ENCODE data around the gene KRT13.

Gene KRT13

DNA sequence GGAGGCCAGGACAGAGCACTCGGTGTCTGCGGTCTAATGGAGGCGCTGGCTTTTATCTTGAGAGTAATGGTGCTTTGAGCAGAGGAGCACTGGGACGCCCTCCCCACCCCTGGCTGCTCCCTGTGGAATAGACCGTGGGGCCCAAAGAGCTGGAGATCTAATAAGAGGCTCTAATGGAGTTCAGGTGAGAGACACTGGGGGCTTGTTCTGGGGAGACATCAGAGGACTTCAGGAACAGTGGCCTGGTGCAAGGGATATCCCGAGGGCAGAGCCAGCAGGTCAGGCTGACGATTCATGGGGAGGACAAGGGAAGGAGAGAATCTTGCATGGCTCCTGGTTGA lies 32.2 kb upstream of the KRT13 start:
- DNase-seq = no peak

DNA sequence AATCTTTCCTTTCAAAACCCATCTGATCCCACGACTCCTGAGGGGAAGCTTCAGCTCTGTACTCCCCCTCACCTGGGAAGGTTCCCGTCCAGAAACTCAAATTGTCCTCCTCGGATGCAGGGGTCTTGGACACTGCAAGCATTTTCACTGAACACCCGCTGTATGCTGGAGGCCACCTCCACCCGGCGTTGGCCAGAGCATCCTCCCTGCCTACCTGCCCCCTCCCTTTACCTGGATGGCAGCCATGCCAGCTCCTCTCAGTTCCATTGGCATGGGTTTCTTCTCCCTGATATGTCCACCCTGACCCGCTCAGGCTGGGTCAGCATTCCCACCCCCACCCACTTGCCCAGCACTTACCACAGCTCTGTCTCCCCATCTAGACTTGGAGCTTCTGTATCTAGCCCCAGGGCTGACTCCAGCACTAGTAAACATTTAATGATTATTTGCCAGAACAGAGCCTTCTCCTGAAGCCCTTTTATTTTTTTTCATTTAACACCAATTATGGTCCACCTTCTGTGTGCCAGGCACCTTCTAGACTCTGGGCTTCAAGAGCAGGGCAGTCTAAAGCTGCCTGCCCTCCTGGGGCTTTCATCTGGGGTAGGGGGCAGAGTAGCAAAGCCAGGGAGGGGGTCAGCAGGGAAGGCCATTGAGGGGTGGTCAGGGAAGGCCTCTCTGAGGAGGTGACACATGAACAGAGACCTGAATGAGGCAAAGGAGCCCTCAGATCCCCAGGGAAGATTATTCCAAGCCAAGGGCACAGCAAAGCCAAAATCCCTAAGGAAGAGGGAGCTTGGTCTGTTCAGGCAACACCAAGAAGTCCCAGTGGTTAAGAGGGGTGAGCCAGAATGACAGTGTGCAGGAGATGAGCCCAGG lies 31.6 kb upstream of the KRT13 start:
- no peak for DNase-seq

DNA sequence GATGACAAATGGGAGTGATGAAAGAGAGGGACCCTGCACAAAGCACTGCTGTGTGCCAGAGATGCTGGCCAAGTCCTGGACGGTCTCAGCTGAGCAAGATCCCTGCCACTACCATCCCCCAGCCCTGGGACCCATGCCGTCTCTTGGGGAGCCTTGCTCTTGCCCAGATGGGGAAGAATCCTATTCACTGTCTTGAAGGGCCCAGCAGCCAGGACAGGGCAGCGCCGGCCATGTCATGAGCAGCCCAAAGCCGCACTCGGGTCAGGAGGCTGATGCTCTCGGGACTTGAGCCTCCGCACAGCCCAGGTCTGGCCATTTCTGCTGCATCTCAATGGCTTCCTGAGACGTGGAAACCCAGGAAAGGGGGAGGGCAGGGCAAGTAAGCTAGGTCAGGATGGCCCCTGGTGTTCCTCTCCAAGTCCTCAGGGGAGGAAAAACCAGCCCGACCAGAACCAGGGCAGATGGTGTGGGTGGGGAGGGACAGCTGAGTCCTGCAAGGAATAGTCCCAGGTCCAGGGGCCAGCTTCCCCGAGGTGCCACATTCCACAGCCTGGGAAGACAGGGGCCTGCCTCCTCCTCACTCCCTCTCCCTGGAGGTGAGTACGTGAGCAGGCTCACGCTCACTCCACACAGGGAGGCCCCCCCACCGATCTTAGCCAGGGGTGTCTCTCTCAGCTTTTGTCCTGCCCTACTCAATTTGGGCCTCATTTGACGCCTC lies 30.5 kb upstream of the KRT13 start:
- DNase-seq = no peak

DNA sequence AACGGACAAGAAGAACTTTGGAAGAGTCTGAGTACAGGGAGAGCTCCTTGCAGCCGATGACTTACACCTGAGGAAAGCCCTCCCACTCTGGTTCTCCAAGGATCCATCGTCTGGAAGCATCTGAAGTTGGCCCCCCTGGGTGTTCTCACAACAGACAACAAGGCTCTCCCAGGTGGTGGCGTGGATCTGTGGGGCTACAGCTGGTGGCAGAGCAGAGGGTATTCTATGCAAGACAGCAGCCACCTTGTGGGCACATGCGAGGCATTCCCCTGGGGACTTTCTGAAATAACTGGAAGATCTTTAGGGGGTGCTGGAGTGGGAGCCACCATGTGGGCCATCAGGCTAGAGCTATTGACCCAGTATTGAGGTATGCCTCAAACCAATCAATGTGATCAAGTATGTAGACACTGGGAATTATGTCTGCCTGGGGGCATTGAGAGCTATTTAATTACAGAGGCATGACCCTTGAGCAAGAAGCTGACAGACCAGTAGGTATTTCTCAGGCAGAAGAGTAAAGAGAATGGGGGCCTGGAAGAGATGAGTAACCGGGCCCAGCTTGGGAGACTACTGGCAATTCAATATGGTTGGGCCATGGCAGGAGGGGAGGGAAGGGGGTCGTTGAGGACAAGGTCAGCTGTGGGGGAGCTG lies 29.6 kb upstream of the KRT13 start:
- DNase-seq = no peak

DNA sequence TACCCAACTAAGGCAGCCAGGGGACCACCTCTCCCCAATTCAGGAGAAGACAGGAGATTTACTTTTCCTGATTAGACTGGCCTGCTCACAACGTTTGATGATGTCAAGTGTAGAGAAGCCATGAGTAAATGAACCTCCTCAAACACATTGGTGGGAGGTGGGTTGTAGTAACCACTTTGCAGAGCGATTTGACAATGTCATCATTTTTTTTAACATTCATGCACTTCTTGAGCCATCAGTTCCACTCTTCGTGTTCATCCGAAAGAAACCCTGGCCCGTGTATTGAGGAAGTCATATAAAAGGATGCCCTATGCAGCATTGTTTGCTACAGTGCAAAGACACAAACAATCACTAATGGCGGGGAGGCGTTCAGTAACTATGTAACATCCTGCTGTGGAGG lies 28.2 kb upstream of the KRT13 start:
- DNase-seq = no peak

DNA sequence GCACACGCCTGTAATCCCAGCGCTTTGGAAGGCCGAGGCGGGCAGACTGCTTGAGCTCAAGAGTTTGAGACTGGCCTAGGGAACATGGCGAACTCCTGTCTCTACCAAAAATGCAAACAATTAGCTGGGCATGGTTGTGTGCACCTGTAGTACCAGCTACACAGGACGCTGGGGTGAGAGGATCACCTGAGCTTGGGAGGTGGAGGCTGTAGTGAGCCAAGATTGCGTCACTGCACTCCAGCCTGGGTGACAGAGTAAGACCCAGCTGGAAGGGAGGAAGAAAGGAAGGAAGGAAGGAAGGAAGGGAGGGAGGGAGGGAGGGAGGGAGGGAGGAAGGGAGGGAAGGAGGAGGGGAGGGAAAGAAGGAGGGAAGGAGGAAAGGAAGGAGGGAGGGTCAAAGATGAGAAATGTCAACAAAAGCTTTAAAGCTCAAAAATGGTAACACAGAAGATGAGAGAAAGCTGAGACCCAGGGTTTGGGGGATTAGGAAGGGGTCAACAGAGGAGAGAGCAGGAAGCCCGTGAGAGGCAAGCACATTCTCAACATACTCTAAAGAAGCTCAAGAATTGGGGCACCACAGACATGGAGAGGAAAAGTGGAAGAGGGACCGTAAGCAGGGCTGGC lies 27.6 kb upstream of the KRT13 start:
- DNase-seq = no peak

DNA sequence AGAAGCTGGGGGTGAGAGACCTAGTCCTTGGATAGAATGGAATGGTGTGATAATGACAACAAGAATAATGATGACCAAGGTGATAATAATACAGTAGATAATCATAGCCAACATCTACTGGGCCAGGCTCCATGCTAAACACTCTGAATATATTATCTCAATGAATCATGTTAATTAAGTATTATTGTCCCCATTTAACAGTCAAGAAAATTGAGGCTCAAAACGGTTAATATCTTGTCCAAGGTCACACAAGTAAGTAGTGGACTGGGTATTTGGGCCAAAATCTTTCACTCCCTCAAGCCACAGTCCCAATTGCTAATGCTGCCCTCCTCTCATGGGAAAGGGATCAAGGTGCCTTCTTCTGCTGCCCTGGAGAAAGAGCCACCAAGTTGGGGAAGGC lies 26.6 kb upstream of the KRT13 start:
- no peak for DNase-seq

DNA sequence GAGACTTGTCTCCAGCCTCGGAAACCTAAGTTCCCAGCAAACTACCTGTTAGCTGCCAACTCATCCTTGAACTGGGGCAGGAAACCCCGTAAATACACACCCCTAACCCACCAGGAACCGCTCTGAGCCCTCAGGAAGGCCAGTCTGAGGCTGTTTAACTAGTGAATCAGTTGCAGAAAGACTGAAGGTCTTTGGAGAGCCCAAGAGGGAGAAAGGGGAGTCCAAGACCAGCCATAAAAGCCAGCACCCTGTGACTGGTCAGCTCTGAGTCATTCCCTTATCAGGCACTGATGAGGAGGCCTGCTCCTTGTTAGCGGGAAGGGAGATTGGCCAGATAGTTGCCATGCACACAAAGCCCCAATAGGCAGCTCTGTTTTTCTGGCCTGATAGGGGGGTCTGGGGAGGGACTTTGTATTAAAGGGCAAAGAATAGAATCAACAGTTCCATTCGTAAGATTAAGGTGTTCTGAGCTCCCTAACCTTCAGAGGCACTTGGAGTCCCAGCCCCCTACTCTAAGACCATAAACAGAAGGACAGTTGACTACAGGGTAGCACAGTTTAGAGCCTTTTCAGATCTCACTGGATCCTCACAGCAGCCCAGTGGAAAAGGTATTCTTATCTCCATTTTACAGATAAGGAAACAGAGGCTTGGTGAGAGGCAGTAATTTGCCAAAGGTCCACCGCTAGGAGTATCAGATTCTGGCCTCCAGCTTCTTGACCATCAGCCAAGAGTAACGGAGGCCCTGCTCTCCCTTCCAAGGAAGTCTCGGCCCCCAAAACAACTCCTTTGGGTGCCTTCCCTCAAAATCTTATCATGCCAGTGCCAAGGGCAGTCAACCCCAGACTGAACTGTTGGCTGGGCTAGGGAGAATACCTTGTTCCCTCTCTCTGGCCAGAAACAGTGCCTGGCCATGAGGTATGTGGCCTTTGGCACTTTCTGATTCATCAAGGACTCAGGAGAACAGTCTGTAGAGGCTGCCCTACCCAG lies 24.9 kb upstream of the KRT13 start:
- no peak for DNase-seq

DNA sequence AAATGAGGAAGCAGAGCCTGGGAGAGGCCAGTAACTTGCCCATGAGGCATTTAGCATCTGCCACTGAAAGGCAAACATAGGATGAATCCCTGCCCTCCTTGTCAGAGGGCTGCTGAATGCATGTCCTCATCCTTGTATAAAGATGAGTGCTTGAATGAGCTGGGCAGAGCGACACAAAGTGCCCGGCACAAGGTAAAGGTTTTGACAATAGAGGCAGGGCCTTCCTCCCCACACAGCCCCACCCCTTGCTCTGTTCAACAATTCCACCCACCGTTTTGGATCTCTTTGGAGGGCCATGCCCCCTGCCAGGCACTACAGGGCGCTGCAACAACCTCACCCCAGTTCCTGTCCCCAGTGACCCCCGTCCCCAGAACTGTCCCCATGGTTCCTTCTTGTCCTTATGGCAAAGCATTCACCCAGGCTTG lies 24.1 kb upstream of the KRT13 start:
- no peak for DNase-seq

DNA sequence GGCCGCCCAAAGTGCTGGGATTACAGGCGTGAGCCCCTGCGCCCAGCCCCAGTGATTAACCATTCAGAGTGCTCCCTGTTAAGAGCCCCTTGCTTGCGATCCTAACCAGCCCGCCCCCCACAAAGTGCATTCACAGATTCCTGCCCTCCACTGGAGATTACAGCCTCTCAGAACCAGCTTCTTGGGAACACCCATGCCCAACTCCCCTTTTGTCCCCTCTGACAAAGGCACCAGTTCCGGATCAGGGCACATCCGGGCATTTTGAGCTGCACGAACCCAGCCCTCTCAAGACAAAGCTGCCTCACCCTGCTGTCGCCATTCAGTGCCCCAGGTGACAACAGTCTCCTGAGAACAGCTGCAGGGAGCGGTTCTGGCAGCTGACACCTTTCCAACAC lies 23.5 kb upstream of the KRT13 start:
- no peak for DNase-seq

DNA sequence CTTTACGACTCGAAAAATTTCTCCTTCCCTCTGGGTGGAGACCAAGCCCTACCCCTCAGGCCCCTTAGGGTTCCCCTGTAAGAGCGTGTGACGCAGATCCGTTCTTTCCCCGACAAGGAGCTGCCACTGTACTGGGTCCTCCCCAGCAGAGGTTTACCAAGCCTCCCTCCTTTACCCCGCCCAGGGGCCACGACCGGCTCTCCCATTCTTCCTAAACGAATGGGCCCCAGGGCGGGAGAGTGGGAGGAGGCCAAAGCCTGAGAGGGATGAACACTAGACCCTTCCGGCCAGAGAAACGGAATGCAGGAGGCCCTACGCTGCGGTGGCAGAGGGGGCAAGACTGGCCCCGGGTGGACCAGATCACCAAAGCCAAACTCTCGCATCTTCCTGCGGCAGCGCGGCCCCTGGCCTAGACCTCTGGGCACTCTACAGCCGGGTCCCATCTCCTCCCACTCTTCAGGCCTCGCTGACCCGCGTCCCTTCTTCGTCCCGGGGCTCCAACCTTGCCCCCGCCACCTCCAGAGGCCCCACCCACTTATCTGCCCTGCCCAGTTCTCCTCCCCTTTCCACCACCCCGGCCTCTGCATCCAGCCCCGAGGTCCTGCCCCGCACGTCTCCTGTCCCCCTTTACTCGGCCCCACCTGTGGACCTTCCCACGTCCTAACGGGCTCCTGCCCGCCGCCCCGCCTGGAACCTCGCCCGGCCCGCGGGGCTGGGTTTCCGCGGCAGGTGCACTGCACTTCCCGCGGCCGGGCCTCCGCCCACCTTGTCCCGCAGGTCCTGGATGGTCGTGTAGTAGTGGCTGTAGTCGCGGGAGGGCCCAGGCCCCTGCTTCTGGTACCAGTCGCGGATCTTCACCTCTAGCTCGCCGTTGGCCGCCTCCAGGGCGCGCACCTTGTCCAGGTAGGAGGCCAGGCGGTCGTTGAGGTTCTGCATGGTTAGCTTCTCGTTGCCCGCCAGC lies 21.9 kb upstream of the KRT13 start:
- DNase-seq = no peak

DNA sequence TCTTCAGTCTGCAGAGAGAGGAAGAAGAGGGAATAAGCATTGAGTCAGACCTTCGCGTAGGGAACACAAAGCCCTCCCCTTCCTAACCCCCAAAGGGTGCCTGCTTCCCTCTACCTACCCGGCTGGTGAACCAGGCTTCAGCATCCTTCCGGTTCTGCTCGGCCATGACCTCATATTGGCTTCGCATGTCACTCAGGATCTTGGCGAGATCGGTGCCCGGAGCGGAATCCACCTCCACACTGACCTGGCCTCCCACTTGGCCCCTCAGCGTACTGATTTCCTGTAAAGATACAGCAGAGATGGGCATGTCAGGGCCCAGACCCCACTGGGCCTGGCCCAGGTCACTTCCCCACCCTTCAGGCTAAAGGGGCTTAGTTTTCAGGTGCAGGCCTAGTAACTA lies 18.8 kb upstream of the KRT13 start:
- no peak for DNase-seq

DNA sequence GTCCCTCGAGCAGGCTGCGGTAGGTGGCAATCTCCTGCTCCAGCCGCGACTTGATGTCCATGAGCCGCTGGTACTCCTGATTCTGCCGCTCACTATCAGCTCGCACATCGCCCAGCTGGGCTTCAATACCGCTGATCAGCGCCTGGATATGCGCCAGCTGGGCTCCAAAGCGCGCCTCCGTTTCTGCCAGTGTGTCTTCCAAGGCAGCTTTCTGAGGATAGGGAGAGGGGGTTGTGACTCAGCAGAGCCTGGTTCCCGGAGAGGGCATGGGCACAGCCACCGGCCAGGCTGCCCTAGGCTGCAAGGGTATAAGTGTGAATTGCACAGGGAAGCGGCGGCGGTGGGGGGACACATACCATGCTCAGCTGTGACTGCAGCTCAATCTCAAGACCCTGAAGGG lies 18.4 kb upstream of the KRT13 start:
- DNase-seq = no peak

DNA sequence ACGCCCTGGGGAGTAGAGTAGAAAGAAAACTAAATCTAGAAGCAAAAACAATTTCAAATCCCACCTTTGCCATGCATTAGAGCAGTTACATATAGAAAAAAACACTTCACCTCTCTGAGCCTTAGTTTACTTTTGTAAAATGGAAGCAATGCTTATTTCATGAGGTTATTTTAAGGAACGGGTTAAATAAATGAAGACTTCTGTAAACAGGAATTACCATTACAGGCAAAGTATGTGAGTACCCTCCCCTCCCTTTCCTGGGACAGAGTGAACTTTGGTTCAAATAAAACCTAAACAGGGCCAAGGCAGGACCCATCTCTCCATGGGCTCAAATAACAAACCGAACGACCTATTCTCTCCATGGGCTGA lies 17.8 kb upstream of the KRT13 start:
- no peak for DNase-seq

DNA sequence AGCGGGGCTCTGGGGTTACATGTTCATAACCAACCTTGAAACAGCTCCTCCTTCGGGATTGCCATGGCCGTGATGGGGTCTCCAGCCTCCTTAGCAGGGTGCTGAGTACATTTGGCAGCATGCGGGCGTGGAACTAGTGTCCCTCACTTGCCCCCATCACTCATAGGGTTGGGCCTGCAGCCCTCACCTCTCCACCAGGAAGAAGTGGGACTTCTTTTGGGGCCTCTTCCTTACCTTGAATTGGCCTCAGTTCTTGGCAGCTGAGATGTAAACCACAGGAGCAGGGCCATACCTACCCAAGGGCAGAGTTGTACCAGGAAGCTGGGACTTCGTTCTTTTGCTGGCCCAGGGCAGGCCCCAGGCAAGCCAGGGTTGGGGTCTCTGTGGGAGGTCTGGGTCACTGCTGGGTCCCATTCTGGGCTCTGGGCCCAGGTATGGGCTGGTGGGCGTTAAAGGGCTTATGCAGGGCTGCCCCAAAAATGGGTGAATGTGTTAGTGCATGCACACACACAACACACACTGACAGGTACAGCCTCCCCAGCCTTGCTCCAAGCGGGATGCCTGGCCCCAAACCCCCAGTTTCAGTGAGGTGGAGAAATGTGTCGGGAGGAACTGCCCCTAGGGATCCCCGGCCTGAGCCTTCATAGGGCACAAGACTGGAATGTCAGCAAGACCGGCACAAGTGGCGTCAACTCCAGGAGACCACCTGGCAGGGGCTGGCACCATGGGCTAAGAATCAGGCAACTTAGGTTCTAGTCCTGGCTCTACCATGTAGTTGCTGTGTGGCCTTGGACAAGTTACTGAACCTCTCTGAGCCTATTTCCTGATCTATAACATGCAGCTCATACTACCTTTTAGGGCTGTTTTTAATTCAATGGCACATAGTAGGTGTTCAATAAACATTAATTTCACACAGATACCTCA lies 17.2 kb upstream of the KRT13 start:
- no peak for DNase-seq

DNA sequence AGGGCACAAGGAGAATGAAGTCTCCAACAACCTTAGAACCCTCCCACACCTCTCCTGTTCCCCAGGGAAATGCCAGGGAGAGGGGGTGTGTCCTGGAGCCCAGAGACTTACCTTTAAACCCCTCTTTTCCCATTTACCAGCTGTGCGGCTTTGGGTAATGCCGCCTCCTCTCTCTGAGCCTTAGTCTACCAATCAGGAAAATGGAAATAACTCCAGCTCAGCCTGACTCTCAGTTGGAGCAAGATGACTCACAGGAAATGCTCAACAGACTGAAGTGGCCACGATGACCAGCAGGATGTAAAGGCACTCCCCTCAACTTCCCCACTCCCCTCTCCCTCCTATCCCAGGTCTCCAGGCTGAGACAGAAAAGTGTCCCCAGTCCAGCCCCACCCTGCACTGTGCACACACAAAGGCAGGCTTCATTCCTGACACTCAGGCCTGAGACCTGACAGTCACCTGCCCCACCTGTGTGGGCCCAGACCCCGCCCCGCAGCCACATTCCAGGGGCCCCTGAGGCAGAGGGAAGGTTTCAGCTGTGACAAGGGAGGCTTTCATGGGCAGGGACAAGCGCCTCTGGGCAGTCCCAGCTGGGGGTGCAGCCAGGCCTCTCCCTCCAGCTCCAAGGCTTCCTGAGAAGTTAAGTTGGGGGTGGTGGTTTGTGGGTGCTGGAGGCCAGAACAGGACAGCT lies 16.3 kb upstream of the KRT13 start:
- no peak for DNase-seq

DNA sequence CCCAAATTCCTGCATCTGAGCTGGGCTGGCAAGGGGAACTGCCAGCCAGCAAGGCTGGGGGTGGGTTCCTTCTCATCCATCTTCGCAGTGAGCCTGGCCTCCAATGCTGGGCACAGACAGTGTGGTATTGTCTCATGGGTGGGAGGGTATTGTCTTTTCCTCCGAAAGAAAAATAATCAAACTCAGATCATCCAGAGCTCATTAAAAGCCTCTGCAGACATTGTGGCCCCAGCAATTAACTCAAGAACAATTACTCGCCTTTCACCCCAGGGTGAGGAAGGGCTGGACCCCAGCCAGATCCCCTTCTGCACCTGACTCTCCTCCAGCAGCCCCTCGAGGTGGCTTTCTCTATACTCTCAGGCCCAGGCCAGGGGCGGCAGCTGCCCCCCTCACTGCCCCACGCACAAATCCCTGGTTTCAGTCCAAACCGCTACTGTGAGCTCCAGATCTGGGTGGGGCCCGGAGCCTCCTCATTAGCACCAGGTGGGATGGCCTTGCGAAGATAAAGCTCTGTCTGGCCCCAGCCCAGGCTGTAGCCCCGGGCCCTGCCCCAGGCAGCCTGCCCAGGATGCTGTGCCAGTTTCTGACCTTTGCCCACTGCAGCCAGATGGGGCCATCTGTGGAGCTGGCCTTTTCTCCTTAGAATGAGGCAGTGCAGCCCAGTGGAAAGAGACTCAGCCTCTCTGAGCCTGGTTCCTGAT lies 15.6 kb upstream of the KRT13 start:
- no peak for DNase-seq

DNA sequence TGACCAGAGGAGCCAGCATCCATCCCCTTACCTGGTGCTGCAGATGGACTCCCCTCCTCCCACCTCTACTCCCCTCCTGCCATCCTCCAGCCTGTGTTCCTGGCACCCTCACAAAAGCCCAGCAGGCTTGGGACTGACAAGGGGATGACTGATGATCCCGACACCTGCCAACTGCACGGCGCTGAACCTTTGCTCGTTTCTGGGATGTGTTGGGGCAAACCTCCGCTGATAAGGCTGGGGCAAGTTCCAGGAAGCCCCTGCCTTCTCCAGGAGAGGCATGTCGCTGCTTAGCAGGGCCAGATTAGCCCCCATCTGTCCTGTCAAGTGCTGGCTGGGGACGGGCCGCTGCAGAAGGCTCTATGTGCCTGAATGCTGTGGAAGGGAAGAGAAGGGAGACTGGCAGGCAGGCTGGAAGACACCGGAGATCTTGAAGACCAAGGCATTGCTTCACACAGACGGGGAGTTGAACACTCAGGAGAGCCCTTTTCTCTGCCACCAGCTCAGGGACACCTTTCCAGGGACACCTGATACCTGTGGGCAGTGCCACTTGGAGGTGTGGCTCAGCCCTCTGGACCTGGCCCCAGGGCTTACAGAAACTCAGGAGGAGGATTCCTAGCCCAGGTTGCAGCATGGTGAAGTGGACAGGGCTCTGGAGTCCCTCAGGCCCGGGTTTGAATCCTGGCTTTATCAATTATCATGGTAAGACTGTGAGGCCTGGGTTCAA lies 14.3 kb upstream of the KRT13 start:
- no peak for DNase-seq
